Rectal smooth muscle tissue (tissue), 1 donor: ENCODE measurements around the gene TMEM126A.
A peak's percentile ranks its signal among the peaks of the same experiment; 100 is the strongest.
"Not testable (repeated sequence)": the region's sequence is repeated elsewhere in the genome, so short reads cannot be mapped to it uniquely, and the experiment has no call there.

Source experiments
- H3K27ac ChIP-seq: one replicate; pipeline ENCODE4 v1.7.0; 2013; ENCODE audit warnings: low read depth, low read length, inconsistent platforms
- H3K27me3 ChIP-seq: one replicate; pipeline ENCODE4 v1.7.0; 2013; ENCODE audit warnings: low read length; ENCODE audit not compliant: control insufficient read depth, insufficient read depth
- H3K36me3 ChIP-seq: one replicate; pipeline ENCODE4 v1.7.0; 2013; ENCODE audit warnings: low read length; ENCODE audit not compliant: control insufficient read depth, insufficient read depth
- H3K4me1 ChIP-seq: one replicate; pipeline ENCODE4 v1.7.0; 2013; ENCODE audit warnings: low read length; ENCODE audit not compliant: control insufficient read depth, insufficient read depth
- H3K4me3 ChIP-seq: one replicate; pipeline ENCODE4 v1.7.0; 2013; ENCODE audit warnings: low read length
- H3K9ac ChIP-seq: one replicate; pipeline ENCODE4 v1.7.0; 2013; ENCODE audit warnings: low read length

TMEM126A gene

GRCh38 chr11:85663753-85664614, 16.2 kb downstream of the TMEM126A start:
- peak overlapping the region; percentile 100 for H3K4me3 ChIP-seq
- peak overlapping the region; percentile 93 for H3K27ac ChIP-seq
- no peaks in the 10 kb centered on the region for H3K27me3 ChIP-seq
- H3K36me3 ChIP-seq, result peaks cover 3% of the 10 kb centered on the region
- H3K4me1 ChIP-seq, result peaks cover 17% of the 10 kb centered on the region
- peak overlapping the region; percentile 95 for H3K9ac ChIP-seq

DNA sequence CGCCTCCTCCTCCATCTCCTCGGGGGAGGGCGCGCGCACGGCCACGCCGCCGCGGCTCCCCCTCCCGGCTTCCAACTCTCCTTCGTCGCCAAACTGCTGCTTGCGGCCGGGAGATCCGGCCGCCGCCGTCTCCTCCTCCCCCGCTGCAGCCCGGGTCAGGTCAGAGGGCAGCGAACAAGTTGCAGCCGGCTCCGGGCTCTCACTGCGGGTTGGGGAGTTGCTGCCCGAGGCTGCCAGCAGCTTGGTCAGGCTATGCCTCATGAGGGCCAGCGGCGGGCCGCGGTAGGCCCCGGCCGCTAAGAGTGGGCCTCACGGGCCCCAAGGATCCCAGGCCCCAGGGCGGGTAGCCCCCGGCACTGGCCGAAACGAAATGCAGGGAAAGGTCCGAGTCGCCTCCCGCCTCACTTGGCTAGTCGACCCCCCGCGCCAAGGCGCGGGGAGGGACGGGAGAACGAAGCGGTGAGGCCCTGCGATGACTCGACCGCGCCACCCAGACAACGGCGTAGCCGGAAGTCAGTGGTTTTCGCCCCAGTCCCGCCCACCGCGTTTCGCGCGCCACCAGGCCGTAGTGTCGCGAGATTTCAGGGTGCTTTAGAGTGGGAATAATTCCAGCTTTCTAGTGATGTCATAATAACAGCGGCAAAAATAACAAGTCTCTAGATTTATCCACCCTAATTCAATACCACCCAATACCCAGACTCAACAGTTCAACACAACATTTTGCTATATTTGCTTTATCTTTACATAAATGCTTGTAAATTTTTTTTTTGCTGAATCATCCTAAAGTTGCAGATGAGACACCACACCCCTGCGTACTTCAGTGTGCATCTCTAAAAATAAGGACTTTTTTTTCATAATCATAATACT, 17.1 kb downstream of the TMEM126A start, which contains the start of gene CREBZF:
CREBZF (minus strand) TSS at position 515 of the 867 bp plus-strand sequence; CDS start at position 261, 254 bp downstream.
- peak within 1 kb of the TSS; percentile 93 for H3K27ac ChIP-seq
- peak within 1 kb of the TSS; percentile 100 for H3K4me3 ChIP-seq
- H3K36me3 ChIP-seq, result no peaks in the 10 kb centered on the region
- no peaks in the 10 kb centered on the region for H3K27me3 ChIP-seq
- peaks cover 17% of the 10 kb centered on the region for H3K4me1 ChIP-seq
- H3K9ac ChIP-seq, result peak within 1 kb of the TSS; percentile 95

DNA sequence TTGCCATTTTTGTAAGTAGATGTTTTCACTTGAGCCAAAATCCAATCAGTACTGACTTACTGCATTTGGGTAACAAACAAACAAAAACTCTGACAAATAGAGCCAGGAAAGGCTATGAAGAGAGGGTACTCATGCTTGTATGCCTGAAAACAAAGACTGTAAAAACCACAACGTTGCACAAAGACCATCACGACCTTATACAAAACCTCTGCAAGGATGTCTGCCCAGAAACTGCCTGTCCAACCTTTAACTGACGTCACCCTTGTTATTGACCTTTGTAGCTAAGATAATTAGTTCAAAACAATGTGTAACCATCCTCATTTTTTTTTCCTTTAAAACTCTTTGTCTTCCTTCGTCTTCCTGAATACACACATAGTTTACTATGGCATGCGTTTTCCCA, 18.0 kb downstream of the TMEM126A start:
- H3K9ac ChIP-seq, result no peak overlapping the region
- H3K4me3 ChIP-seq, result no peak overlapping the region
- no peaks in the 10 kb centered on the region for H3K36me3 ChIP-seq
- H3K27me3 ChIP-seq, result no peaks in the 10 kb centered on the region
- H3K4me1 ChIP-seq, result peaks cover 13% of the 10 kb centered on the region
- no peak overlapping the region for H3K27ac ChIP-seq

DNA sequence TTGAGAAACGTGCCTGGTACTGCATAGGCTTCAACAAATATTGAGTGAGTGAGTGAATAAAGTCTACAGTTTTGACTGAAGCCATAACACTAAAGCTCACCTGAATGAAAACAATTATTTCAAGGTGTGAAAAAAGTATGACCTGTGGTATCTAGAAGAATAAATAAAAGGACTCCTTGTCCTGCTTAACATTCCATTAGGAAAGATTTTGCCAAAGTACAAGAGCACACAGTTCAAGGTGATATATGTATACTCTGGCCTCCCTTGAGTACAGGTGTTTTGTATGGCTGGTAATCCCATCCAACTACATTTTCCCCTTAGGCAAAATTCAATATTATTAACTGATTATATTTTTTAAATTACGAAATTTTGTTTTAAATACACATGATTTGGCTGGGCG, 18.9 kb downstream of the TMEM126A start:
- no peak overlapping the region for H3K9ac ChIP-seq

DNA sequence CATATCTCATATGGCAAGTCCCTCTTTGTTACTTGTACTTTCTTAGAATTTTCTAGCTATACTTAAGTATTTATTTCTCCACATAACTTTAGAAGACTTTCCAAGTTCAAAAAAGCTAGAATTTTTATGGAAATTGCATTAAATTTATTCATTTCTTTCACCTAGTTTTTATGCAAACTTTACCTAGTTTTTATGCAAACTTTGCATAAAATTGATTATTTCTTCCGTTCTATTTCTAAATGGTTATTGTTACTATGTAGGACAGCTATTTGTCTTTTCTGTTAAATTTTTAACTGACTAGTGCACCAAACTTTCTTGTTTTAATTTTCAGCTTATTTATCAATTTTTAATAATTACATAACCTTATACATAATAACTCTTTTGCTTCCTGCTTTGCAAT, 20.4 kb downstream of the TMEM126A start:
- Histone ChIP-seq H3K4me1 (peaks cover under 1% of the 10 kb centered on the region), H3K9ac (no peak overlapping the region), H3K36me3 (no peaks in the 10 kb centered on the region), H3K4me3 (no peak overlapping the region), H3K27ac (no peak overlapping the region), H3K27me3 (no peaks in the 10 kb centered on the region)

More for the DNA sequence above, 18.9 kb downstream of the TMEM126A start:
- H3K4me1 ChIP-seq, result peaks cover 11% of the 10 kb centered on the region
- H3K4me3 ChIP-seq, result no peak overlapping the region
- no peaks in the 10 kb centered on the region for H3K27me3 ChIP-seq
- H3K36me3 ChIP-seq, result no peaks in the 10 kb centered on the region
- no peak overlapping the region for H3K27ac ChIP-seq

- not testable (repeated sequence) for H3K27me3 ChIP-seq, H3K4me1 ChIP-seq, H3K4me3 ChIP-seq, H3K36me3 ChIP-seq, H3K9ac ChIP-seq, H3K27ac ChIP-seq
These were observed 23.3 kb downstream of the TMEM126A start for GRCh38 chr11:85670949-85671663.

DNA sequence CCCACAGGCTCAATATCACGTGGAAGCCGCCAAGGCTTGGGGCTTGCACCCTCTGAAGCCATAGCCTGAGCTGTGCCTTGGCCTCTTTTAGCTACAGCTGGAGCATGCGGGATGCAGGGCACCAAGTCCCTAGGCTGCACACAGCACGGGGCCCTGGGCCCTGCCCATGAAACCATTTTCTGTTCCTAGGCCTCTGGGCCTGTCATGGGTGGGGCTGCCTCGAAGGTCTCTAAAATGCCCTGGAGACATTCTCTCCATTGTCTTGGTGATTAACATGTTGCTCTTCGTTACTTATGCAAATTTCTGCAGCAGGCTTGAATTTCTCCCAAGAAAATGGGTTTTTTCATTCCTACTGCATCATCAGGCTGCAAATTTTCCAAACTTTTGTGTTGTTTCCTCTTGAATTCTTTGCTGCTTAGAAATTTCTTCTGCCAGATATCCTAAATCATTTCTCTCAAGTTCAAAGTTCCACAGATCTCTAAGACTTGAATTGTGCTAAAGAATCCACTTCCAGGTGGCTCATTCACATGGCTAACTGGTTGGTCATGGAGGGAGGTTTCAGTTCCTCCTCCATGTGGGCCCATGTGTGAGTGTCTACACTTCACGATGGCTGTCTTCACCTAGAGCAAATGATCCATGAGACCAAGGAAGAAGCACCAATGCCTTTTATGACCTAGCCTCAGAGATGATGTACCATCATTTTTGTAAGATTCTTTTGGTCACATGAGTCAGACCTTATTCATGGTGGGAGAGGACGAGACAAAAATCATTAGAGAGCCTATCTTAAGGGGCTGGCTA, 24.5 kb downstream of the TMEM126A start:
- Histone ChIP-seq H3K27ac (no peak overlapping the region), H3K9ac (no peak overlapping the region), H3K4me3 (no peak overlapping the region), H3K27me3 (no peaks in the 10 kb centered on the region), H3K36me3 (no peaks in the 10 kb centered on the region), H3K4me1 (no peaks in the 10 kb centered on the region)

DNA sequence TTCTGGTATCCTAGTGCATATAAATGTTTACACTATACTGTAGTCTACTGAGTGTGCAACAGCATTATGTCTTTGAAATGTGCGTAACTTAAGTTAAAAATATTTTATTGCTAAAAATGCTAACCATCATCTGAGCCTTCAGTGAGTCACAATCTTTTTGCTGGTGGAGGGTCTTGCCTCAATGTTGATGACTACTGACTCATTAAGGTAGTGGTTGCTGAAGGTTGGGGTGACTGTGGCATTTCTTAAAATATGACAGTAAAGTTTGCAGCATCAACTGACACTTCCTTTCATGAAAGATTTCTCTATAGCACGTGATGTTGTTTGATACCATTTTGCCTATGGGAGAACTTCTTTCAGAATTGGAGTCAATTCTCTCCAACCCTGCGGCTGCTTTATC, 25.6 kb downstream of the TMEM126A start:
- no peaks in the 10 kb centered on the region for H3K27me3 ChIP-seq
- H3K9ac ChIP-seq, result no peak overlapping the region
- H3K4me1 ChIP-seq, result no peaks in the 10 kb centered on the region
- no peak overlapping the region for H3K27ac ChIP-seq
- H3K4me3 ChIP-seq, result no peak overlapping the region
- H3K36me3 ChIP-seq, result no peaks in the 10 kb centered on the region

- Histone ChIP-seq H3K9ac (no peak overlapping the region), H3K4me1 (no peaks in the 10 kb centered on the region), H3K27ac (no peak overlapping the region), H3K4me3 (no peak overlapping the region), H3K36me3 (no peaks in the 10 kb centered on the region), H3K27me3 (no peaks in the 10 kb centered on the region)
These were observed 31.8 kb downstream of the TMEM126A start for GRCh38 chr11:85679576-85679975.

GRCh38 chr11:85680897-85681296, 33.1 kb downstream of the TMEM126A start:
- no peak overlapping the region for H3K4me3 ChIP-seq
- no peak overlapping the region for H3K9ac ChIP-seq
- H3K4me1 ChIP-seq, result peaks cover 11% of the 10 kb centered on the region
- no peaks in the 10 kb centered on the region for H3K36me3 ChIP-seq
- H3K27me3 ChIP-seq, result no peaks in the 10 kb centered on the region
- H3K27ac ChIP-seq, result no peak overlapping the region

DNA sequence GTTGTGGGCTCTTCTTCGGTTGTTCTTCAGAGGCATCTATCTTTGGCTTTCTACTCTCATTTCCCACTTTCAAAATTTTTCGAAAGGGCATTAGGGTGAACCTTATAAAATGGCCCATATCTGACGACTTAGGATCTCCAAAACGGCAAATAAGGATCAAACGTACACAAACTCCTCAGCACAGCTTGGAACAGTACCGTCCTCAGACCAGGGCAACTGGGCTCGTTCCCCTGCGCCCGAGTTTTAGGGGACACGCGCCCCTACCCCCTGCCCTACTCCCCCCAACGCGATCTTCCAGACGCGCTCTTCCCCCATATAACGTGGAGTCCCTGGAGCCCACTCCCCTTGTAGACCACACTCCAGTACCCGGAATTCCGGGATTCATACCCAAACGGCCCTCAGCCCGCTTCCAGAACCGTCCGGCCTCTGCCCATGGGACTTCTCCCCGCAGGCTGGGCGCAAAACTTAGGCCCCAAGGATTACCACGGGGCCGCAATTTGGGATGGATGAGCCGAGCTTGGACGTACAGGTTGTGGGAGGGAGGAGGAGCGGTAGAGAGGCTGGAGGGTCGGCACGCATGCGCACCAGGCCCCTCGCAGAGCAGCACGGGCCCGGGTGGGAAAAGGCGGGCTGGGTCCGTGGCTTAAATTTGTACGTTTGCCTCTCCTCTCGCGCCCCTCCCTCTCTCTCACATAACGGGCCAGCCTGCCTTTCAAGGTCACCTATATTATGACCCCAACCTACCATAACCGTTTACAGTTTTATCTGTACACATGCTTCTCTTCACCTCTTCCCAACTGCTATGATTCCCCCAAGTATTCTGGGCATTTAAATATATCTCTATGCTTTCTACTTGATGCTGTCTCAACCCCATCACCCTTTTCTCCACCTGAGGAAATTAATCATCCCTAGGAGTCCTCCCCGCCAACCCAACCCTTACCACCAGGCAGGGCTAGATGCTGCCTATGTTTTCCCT, 34.9 kb downstream of the TMEM126A start:
- H3K9ac ChIP-seq, result peak overlapping the region; percentile 22
- no peaks in the 10 kb centered on the region for H3K27me3 ChIP-seq
- H3K36me3 ChIP-seq, result no peaks in the 10 kb centered on the region
- H3K27ac ChIP-seq, result peak overlapping the region; percentile 39
- H3K4me3 ChIP-seq, result peak overlapping the region; percentile 70
- H3K4me1 ChIP-seq, result peaks cover 16% of the 10 kb centered on the region
